ENCODE data around the gene SFRP4.
"Not testable (repeated sequence)": the region's sequence is repeated elsewhere in the genome, so short reads cannot be mapped to it uniquely, and the experiment has no call there.

The SFRP4 gene

DNA sequence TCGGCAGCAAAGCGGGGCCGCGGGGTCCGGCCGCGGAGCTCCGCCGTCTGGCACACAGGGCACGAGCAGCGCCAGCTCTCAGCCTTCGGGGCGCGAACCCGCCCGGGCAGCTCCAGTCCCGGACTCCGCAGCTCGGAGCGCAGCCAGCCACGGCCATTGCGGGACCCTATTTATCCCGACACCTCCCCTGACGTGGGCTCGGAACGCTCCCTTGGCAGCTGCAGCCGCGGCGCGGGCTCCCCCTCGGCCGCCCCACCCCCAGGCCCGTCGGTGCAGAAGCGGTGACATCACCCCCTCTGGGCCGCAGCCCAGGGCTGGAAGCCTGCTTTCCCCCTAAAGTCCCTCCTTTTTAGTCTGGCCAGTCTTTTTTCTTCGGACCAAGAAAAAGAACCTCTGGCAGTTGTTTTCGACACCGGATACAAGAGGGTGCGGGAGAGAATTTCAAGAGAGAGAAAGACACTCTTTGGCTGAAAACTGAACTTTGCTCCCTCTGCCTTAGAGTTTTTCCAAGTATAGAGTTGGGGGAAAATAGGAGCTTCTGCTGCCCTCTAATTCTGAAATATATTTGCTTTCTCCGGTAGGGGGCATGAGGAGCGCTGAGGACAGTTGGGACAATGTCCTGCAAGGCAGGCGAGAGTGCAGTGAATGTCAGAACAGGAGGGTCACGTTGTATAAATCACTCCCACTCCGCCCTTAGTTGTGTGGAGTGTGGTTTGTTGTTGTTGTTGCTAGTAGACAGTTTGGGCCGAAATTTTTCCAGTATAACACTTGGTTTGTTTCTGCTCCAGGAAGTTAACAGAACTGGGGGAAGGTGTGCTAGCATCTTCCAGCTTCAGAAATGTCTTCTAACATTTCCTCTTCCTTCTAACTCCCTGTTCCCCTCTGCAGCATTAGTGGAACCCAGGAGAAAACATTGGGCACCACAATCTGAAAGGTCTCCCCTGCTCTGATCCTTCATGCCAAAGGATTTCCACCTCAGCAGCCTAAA lies at the start of gene SFRP4:
TSS of gene SFRP4 (minus strand) at position 145 of the 988 bp plus-strand sequence. CDS start 280 bp downstream, outside the sequence.
- DNase-seq (ENCODE audit: low read depth), result no peak

DNA sequence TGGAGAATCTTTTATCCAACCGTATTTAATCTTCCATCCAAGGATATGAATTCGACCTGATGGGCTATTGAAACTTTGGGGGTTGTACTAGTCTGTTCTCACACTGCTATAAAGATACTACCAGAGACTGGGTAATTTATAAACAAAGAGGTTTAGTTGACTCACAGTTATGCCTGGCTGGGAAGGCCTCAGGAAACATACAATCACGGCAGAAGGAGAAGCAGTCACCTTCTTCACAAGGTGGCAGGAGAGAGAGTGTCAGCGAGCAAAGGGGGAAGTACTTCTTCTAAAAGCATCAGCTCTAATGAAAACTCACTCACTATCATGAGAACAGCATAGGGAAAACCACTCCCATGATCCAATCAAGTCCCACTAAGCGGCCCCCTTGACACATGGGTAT lies 47.6 kb upstream of the SFRP4 start:
- DNase-seq (ENCODE audit: low read depth), result no peak

DNA sequence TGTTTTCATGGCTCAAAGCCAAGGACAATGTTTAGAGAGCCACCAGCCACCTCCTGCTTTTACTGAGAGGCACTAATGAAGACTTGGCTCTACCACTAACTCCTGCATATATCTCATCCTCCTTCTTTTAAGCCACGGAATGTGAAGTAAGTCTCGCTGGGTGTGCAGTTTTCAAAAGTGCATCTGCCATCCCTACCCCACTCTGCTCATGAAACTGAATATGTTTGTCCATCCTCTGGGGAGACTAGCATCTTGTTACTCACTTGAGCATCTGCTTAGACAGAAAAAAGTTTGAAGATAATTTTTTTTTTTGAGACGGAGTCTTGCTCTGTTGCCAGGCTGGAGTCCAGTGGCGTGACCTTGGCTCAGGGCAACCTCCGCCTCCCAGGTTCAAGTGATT lies 44.6 kb upstream of the SFRP4 start:
- no peak for DNase-seq (ENCODE audit: low read depth)

DNA sequence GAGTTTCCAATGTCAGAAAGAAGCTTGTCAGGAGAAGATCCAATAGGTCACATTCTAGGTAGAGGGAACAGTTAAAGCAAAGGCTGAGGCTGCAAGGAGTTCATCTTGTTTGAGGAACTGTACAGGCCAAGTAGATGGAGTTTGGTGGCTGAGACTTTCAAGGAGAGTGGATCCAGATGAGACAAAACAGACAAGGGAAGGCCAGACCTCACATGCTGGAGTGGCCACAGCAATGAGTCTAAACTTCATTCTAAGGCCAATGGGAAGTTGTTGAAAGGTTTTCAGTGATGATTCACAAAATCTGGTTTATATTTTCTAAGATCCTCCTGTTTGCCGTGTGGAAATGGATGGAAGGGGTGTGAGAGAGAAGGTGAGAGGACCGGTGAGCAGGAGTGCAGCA lies 43.9 kb upstream of the SFRP4 start:
- DNase-seq (ENCODE audit: low read depth), result no peak

DNA sequence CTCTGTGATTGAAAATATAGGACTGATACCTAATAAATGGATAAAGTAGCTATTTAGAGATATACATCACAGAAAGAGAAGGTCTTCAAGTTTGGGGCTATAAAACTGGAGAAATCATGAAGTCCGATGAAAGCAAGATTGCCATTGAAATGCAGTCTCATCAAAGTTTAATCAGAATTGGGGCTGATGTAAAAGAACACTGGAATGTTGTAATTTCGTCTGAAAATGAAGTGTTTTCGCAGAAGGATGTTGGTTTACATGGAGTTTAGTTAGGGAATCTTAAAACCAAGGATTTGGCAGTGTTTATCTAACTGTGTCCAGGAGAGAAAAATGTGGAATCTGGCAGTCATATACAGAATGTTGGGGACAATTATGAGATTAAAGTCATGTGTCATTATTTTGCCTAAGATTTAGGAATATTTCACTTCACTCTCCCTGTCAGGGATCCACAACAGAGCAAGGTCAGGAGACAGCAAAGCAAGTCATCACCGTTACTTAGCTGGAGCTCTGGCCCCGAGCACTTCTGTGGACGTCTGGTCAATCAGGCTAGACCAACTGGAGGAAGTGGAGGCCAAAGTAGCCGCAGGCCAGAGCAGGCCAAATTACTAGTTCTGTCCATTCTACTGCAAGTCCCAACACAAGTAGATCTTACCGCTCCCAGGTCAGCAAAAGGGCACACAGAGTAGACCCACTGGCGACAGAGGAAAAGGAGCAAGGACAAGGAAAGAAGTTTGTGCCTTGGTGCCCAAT lies 40.8 kb upstream of the SFRP4 start:
- no peak for DNase-seq (ENCODE audit: low read depth)

DNA sequence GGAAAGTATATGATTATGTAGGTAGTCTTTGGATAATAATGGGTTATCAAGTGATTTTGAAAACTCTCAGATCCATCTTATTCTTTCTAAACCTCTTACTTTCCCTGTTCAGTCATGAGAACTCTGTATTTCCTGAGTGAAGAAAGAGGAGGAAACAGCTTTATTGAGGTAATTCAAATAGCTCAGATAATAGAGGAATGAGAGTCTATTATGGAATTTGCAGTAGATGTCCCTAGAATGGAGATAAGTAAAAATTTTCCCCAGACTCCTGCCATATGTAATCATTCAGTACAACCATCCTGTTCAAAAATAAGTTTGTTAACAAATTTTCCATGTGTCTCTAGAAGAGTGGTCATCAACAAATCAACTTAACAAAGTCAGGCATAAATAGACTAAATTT lies 40.2 kb upstream of the SFRP4 start:
- no peak for DNase-seq (ENCODE audit: low read depth)

DNA sequence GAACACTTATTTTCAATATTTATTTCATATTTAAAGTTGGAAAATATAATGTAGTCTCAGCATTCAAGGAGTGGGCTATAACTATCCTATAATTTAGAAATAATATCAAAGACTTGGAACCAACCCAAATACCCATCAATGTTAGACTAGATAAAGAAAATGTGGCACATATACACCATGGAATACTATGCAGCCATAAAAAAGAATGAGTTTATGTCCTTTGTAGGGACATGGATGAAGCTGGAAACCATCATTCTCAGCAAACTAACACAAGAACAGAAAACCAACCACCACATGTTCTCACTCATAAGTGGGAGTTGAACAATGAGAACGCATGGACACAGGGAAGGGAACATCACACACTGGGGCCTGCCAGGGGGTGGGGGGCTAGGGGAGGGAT lies 37.6 kb upstream of the SFRP4 start:
- DNase-seq (ENCODE audit: low read depth), result not testable (repeated sequence)

DNA sequence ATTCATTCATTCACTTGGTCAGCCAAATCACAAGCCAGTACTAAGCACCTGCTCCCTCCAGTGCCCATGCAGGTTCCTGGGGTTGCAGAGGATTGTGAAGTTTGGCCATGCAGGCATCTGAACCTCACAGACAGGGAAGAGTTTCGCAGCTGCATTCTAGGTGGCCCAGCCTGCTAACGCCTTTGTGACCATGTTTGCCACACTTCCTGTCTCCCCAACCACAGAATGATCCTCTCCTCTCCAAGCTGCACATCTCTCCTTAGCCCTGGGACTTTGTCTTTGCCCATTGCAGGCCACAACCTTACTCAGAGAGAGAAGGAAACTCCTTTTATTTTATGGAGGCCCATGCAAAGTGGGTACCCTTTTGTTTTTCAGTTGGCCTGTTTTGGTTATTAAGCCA lies 35.6 kb upstream of the SFRP4 start:
- DNase-seq (ENCODE audit: low read depth), result no peak

DNA sequence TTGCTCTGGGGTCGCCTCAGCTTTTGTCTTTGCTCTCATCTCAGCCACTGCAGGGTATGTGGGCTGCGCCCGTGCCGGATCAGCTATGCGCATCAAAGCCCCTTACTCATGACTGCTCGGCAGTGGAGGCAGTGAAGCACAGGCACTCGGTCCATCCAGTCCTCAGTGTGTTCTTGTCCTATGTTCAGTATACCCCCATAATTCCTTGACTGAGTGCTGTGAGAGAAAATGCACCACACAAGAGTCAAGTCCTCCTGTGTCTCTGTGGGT lies 31.3 kb upstream of the SFRP4 start:
- no peak for DNase-seq (ENCODE audit: low read depth)

DNA sequence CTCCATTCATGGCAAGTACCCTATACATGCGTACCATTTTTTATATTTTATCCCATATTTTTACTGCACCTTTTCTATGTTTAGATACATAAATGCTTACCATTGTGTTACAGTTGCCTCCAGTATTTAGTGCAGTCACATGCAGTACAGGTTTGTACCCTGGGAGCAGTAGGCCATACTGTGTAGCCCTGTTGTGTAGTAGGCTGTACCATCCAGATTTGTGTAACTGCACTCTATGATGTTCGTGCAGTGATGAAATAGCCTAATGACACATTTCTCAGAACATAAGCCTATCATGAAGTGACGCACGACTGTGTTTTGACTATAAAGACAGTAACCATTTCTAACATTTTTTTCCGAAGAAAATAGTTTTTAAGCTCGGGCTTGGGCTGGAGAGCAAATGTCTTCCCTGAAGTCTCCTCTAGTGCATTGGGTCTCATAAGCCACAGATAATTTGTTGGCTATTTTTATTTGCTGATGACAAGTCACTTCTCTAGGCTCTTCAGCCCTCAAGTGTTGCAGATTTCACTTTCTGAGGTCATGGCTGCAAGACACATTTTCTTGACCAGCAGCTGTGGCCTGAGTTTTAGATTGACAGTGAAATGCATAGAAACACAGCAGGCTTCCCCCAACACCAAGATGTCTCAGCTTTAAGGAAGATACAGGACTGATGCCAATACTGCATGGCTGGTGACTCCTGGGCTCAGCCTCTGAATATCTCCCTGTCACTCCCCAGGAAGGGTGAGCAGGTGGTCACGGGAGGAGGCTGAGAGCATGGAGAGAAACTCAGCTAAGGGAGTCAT lies 30.7 kb upstream of the SFRP4 start:
- no peak for DNase-seq (ENCODE audit: low read depth)

DNA sequence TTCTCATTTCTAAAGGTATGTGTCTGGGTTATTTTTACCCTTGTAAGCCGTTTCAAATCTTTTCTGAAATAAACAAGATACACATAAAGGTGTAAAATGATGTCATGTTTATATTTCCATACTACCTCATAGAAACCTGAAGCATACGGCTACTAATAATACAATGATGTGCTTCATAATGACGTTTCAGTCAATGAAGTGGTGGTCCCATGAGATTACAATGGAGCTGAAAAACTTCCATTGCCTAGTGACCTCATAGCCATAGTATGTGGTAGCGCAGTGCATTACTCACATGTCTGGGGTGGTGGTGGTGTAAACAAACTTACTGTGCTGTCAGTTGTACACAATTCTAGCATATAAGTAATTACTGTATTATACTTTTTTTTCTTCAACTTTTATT lies 28.7 kb upstream of the SFRP4 start:
- no peak for DNase-seq (ENCODE audit: low read depth)

DNA sequence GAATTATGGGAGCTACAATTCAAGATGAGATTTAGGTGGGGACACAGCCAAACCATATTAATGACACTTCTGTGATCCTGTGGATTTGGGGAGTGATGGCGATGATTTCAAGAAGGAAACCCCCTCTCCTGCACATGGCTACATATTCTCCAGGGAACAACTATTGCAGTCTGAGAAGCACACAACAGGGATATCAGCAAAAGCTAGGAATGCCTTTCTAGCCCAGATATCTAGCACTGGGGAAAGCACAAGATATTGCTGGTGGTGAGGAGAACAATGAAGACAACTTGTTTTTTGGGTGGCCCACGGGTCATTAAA lies 28.1 kb upstream of the SFRP4 start:
- DNase-seq (ENCODE audit: low read depth), result no peak

DNA sequence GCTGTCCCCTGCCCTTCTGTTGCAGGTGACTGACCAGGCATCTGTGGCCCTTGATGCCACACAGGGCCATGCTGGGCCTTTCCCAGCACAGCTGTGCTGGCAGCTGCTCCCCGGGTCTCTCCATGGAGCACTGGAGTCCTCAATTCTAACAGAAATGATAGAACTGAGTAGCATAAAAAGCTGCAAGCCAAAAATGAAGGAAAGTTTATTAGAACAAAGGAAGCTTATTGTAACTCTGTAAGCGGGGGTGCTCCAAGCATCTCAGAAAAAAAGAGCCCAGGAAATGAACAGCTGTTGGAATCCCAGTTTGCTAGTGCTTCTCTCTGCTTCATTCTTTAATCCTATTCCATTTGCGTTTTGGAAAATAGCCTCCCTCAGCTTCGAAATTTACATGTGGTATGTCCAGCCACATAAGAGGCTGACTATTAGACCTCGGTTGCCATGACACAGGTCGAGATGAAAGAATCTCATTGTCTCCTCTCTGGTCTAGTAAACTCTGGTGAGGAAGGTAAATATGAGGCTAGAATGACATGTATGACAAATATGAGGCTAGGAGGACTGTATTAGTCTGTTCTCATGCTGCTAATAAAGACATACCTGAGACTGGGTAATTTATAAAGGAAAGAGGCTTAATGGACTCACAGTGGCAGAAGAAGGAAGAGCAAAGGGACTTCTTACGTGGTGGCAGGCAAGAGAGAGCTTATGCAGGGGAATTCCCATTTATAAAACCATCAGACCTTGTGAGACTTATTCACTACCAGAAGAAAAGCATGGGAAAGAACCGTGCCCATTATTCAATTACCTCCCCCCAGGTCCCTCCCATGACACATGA lies 27.5 kb upstream of the SFRP4 start:
- no peak for DNase-seq (ENCODE audit: low read depth)

DNA sequence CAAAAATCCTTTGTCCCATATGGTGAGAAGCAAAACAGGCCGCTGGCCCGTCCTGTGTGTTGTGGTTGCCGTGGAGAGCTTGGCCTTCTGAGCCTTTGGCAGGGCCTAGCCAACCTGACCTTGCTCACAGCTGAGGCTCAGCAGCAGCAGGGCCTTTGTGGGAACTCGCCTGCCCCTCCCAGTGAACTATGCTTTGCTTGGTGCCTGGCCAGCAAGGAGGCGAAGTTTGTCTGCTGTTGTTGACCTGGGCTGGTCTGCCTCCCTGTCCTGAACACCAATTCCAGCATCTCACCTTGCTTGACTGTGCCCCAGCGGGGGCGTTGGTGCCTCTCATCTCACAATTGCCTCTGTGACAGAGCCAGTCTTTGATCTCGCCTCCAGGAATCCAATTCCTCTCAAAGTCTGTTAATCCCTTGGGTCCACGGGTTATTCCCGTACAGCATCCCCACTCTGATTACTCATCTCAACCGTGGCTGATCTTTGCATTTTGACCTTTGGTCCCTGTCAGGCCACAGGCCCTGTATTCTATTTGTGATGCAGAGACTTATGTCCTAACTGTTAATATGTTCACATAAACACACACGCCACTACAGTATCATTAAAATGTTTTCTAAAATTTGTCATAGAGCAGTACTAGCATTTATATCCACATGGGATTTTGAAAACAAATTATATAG lies 26.5 kb upstream of the SFRP4 start:
- no peak for DNase-seq (ENCODE audit: low read depth)

DNA sequence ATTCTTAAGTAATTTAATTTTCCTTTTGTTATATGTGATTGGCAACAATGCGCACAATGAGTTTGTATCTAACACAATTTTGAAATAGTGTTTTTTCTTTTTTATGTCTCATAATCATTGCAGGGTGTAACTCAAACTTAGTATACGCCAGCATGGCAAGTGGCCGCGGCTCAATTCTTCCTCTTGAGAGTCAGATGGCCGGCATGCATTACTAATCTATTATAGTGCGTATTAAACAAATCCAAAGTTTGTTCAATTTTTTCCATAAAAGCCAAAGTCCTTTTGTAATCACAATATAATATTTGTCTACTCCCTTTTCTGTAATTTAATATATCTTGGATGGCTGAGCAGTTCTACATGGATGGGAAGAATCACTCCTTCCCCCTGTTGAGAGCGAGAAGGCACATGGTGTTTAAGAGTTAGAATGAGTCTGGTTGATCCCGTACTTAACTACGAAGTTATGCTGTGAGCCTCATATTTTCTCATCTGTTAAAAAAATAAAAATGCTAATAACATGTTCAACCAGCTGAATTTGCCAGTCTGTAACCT lies 16.5 kb upstream of the SFRP4 start:
- DNase-seq (ENCODE audit: low read depth), result no peak

DNA sequence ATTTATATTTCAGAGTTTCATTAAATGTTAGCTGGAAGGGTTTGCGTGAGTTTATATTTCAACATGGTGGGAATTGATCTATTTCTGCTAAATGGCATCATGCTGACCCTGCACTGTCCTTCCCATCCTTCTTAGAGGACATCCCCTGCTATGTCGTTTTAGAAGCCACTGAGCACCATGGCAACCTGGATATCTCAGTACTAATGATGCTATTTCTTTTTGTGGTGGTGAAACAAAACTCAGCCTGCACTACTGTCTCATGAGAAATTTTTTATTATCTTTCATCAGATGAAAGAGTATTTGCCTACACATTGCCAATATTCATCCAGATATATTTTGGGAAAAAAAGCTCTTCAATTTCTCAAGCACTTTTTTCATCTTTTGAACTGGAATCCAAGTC lies 15.9 kb upstream of the SFRP4 start:
- DNase-seq (ENCODE audit: low read depth), result no peak

DNA sequence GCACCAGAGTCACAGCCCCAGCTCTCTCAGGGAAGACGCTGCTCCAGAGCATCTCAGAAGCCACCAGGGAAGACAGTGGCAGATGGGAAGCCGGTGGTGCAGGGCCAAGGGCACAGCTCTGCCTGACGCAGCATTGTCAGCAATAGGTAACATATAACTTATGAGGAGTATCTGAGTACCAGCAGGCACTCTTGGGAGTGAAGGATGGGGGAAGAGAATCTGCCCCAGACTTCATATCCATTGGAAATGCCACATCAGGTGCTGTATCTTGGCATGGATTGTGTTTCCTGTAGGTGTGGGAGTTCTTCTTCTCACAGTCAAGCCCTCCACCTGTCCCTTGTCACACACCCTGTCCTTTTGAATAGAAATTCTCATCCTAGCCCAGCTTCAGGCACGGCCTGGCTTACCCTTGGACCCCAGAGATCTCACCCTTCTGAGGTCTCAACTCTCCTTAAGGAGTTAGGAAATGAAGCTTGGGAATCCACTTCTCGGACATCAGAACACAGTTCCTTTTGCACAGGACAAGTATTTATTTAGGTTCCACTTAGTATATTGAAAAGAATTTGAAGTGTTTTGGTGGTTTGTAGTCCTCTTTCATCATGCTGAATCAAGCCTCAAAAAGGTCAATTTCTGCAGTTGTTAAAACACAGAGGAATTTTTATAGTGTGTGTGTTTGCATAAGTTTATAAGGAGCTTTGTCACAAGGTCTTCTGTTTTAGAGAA lies 13.8 kb upstream of the SFRP4 start:
- DNase-seq (ENCODE audit: low read depth), result peak; percentile 31

DNA sequence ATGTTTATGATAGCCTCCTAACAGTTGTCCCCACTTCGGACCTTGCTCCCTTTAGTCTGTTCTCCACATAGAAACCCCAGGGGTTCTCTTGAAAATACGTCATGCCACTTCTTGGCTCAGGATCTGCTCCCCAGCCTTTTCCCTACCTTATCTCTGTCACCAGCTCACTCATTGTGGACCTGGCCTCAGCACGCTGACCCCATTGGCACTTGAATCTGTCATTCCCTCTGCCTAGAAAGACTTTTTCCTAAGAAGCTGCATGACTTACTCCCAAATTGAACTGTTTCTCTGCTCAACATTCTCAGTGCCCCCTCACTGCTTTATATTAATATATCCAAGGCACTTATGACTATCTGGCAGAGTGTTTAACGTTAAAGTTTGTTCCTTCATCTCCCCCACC lies 12.3 kb upstream of the SFRP4 start:
- no peak for DNase-seq (ENCODE audit: low read depth)

DNA sequence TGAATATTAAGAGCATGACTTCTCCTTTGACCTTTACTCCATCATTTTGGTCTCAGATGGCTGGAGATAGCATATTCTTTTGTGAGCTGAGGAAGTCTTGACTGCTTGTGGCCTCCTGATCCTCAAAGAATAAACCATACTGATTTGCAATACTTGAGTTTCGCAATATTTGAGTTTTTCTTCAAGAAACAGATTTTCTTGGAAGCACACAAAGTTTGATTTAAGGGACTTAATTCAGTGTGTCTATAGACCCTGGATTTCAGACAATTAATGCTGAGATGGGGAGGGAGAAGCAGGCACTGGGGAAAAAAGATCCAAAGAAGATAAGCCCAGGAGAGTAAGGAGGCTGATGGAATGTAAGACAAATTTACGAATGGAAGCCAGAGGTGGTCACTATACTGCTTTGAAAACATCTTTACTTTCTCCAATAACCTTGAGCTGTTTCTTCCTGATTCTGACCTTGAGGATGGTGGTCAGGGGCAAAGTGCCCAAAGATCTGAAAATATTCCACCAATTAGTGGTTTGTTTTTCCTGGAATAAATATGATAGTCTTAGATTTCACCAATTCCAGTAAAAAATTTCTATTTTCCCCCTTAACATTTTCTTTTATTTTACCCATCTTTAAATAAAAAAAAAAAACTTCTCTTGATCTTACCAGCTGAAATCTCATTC lies 11.3 kb upstream of the SFRP4 start:
- no peak for DNase-seq (ENCODE audit: low read depth)

DNA sequence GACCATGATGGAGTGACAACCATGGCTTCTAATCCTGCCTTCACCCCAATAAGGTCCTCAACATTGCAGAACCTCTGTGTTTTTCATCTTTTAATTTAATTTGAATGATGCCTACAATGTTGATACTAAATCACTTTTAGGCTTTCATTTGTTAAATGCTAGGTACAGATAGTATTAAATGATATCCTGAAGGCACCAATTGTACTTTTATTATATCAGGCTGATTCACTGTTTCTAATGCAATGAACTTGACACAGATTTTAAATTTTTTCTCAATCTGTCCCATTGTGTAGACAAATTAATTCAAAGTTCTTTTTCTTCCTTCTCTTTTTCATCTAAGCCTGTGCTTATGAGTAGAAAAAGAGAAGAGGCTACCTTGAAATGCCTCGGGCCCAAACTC lies 9.0 kb upstream of the SFRP4 start:
- no peak for DNase-seq (ENCODE audit: low read depth)
